ENCODE data around the gene PDE8A. TPM values are rescaled to one million over a fixed set of nuclear protein-coding genes. Genes with fewer than 3 reads are reported as not detected.

Gene PDE8A
- total and polyA plus RNA-seq, 5 experiments from 2014 or later, result 0.90 to 32.3 (median 3.0) TPM

GRCh38 chr15:85031944-85032558 lies 50.4 kb downstream of the PDE8A start:
- ATAC-seq (peak; percentile 41 to 67), DNase-seq (no peak)
- Mint-ChIP-seq H3K27me3 (no peaks in the 10 kb centered on the region), H3K36me3 (no peaks in the 10 kb centered on the region), H3K9me3 (no peaks in the 10 kb centered on the region), H3K27ac (peak overlapping the region in 9 of 10 donors; percentile 30 to 87 (median 77)), H3K4me3 (peak overlapping the region in 8 of 10 donors; percentile 34 to 67 (median 49)), H3K4me1 (peaks cover 32 to 66% (median 53%) of the 10 kb centered on the region in 4 donors)
- POLR2A ChIA-PET, result interaction anchor here (1.7 to 1.8 kb wide), 2 partner anchors 11 to 51 kb away, joined by 4 to 11 read pairs; partner anchors contain the start of gene PDE8A

- H3K27me3 Mint-ChIP-seq, result no peaks in the 10 kb centered on the region
- POLR2A ChIA-PET, result interaction anchor here (1.5 kb wide), 1 partner anchor 9 kb away, joined by 4 read pairs; no protein-coding TSS in a partner anchor
- no peak for ATAC-seq
- no peaks in the 10 kb centered on the region for H3K36me3 Mint-ChIP-seq
- no peaks in the 10 kb centered on the region for H3K9me3 Mint-ChIP-seq
- peak overlapping the region in 4 of 10 donors; percentile 34 to 48 (median 35) for H3K27ac Mint-ChIP-seq
- no peak overlapping the region for H3K4me3 Mint-ChIP-seq
- DNase-seq, result no peak
- peaks cover 33 to 65% (median 49%) of the 10 kb centered on the region in 4 donors for H3K4me1 Mint-ChIP-seq
Measured at GRCh38 chr15:85033148-85033547, 51.5 kb downstream of the PDE8A start.

GRCh38 chr15:85034276-85034675 lies 52.6 kb downstream of the PDE8A start:
- POLR2A ChIA-PET, result no interaction called here
- ATAC-seq (no peak), DNase-seq (no peak)
- peaks cover 31 to 62% (median 45%) of the 10 kb centered on the region in 4 donors for H3K4me1 Mint-ChIP-seq
- no peaks in the 10 kb centered on the region for H3K36me3 Mint-ChIP-seq
- no peaks in the 10 kb centered on the region for H3K9me3 Mint-ChIP-seq
- H3K27me3 Mint-ChIP-seq, result no peaks in the 10 kb centered on the region
- H3K27ac Mint-ChIP-seq, result no peak overlapping the region
- H3K4me3 Mint-ChIP-seq, result no peak overlapping the region

- Mint-ChIP-seq H3K9me3 (no peaks in the 10 kb centered on the region), H3K27ac (peak overlapping the region in 2 of 10 donors; percentile 21 to 36), H3K27me3 (no peaks in the 10 kb centered on the region), H3K4me1 (peaks cover 21 to 46% (median 30%) of the 10 kb centered on the region in 4 donors), H3K36me3 (no peaks in the 10 kb centered on the region), H3K4me3 (no peak overlapping the region)
- no peak for ATAC-seq
- DNase-seq, result no peak
- POLR2A ChIA-PET, result no interaction called here
Measured at GRCh38 chr15:85035980-85036379, 54.3 kb downstream of the PDE8A start.

GRCh38 chr15:85036716-85037115 lies 55.1 kb downstream of the PDE8A start:
- H3K27ac Mint-ChIP-seq, result peak overlapping the region in 2 of 10 donors; percentile 2 to 21
- DNase-seq (no peak), ATAC-seq (no peak)
- H3K36me3 Mint-ChIP-seq, result no peaks in the 10 kb centered on the region
- H3K27me3 Mint-ChIP-seq, result no peaks in the 10 kb centered on the region
- H3K4me3 Mint-ChIP-seq, result no peak overlapping the region
- POLR2A ChIA-PET, result interaction anchor here (0.6 to 0.7 kb wide), 3 partner anchors 12 to 32 kb away, joined by 3 to 4 read pairs (median 3); no protein-coding TSS in a partner anchor
- H3K4me1 Mint-ChIP-seq, result peaks cover 16 to 39% (median 23%) of the 10 kb centered on the region in 4 donors
- no peaks in the 10 kb centered on the region for H3K9me3 Mint-ChIP-seq

GRCh38 chr15:85037641-85038040 lies 56.0 kb downstream of the PDE8A start:
- Mint-ChIP-seq H3K27me3 (no peaks in the 10 kb centered on the region), H3K4me3 (no peak overlapping the region), H3K36me3 (no peaks in the 10 kb centered on the region), H3K4me1 (peaks cover 12 to 31% (median 17%) of the 10 kb centered on the region in 4 donors), H3K9me3 (no peaks in the 10 kb centered on the region), H3K27ac (no peak overlapping the region)
- DNase-seq, result no peak
- ATAC-seq, result no peak
- POLR2A ChIA-PET, result interaction anchor here (0.7 to 0.9 kb wide), 3 partner anchors 16 to 33 kb away, joined by 3 to 4 read pairs (median 4); no protein-coding TSS in a partner anchor

- Mint-ChIP-seq H3K4me1 (peaks cover 11 to 31% (median 13%) of the 10 kb centered on the region in 4 donors), H3K27ac (no peak overlapping the region), H3K36me3 (no peaks in the 10 kb centered on the region), H3K27me3 (no peaks in the 10 kb centered on the region), H3K9me3 (no peaks in the 10 kb centered on the region), H3K4me3 (no peak overlapping the region)
- POLR2A ChIA-PET, result no interaction called here
- DNase-seq (no peak), ATAC-seq (no peak)
Measured at GRCh38 chr15:85041230-85041629, 59.6 kb downstream of the PDE8A start.

GRCh38 chr15:85044251-85044853 lies 62.7 kb downstream of the PDE8A start:
- DNase-seq, result peak in 9 of 10 donors; percentile 18 to 72 (median 28)
- Mint-ChIP-seq H3K4me3 (no peak overlapping the region), H3K27me3 (no peaks in the 10 kb centered on the region), H3K27ac (peak overlapping the region in 9 of 10 donors; percentile 7 to 72 (median 33)), H3K4me1 (peaks cover 9 to 32% (median 19%) of the 10 kb centered on the region in 4 donors), H3K9me3 (no peaks in the 10 kb centered on the region), H3K36me3 (no peaks in the 10 kb centered on the region)
- ATAC-seq, result peak; percentile 49 to 81
- POLR2A ChIA-PET, result interaction anchor here (0.7 kb wide), 1 partner anchor 61 kb away, joined by 4 read pairs; no protein-coding TSS in a partner anchor

GRCh38 chr15:85044894-85045293 lies 63.2 kb downstream of the PDE8A start:
- Mint-ChIP-seq H3K27me3 (no peaks in the 10 kb centered on the region), H3K4me3 (no peak overlapping the region), H3K4me1 (peaks cover 9 to 36% (median 19%) of the 10 kb centered on the region in 4 donors), H3K27ac (peak overlapping the region in 8 of 10 donors; percentile 1 to 51 (median 22)), H3K9me3 (no peaks in the 10 kb centered on the region), H3K36me3 (no peaks in the 10 kb centered on the region)
- POLR2A ChIA-PET, result interaction anchor here (0.7 to 1.0 kb wide), 2 partner anchors 62 to 64 kb away, joined by 3 to 4 read pairs; no protein-coding TSS in a partner anchor
- ATAC-seq, result peak; percentile 27 to 48
- no peak for DNase-seq

GRCh38 chr15:85045615-85046014 lies 64.0 kb downstream of the PDE8A start:
- Mint-ChIP-seq H3K4me1 (peaks cover 13 to 43% (median 20%) of the 10 kb centered on the region in 4 donors), H3K9me3 (no peaks in the 10 kb centered on the region), H3K27ac (peak overlapping the region in 9 of 10 donors; percentile 18 to 80 (median 38)), H3K4me3 (no peak overlapping the region), H3K36me3 (no peaks in the 10 kb centered on the region), H3K27me3 (no peaks in the 10 kb centered on the region)
- no peak for DNase-seq
- POLR2A ChIA-PET, result interaction anchor here (1.0 kb wide), 1 partner anchor 65 kb away, joined by 3 read pairs; no protein-coding TSS in a partner anchor
- ATAC-seq, result no peak

- no peaks in the 10 kb centered on the region for H3K9me3 Mint-ChIP-seq
- no peaks in the 10 kb centered on the region for H3K36me3 Mint-ChIP-seq
- peak overlapping the region in 7 of 10 donors; percentile 12 to 85 (median 71) for H3K27ac Mint-ChIP-seq
- ATAC-seq, result peak; percentile 54 to 95
- H3K27me3 Mint-ChIP-seq, result no peaks in the 10 kb centered on the region
- DNase-seq, result peak in 5 of 10 donors; percentile 2 to 45 (median 31)
- POLR2A ChIA-PET, result no interaction called here
- peaks cover 14 to 55% (median 21%) of the 10 kb centered on the region in 4 donors for H3K4me1 Mint-ChIP-seq
- peak overlapping the region in 2 of 10 donors; percentile 13 to 23 for H3K4me3 Mint-ChIP-seq
Measured at GRCh38 chr15:85047271-85047948, 65.8 kb downstream of the PDE8A start.

GRCh38 chr15:85048430-85048829 lies 66.8 kb downstream of the PDE8A start:
- POLR2A ChIA-PET, result no interaction called here
- H3K27ac Mint-ChIP-seq, result peak overlapping the region in 4 of 10 donors; percentile 34 to 71 (median 59)
- peaks cover 17 to 61% (median 21%) of the 10 kb centered on the region in 4 donors for H3K4me1 Mint-ChIP-seq
- H3K4me3 Mint-ChIP-seq, result no peak overlapping the region
- no peaks in the 10 kb centered on the region for H3K36me3 Mint-ChIP-seq
- DNase-seq (no peak), ATAC-seq (no peak)
- H3K9me3 Mint-ChIP-seq, result no peaks in the 10 kb centered on the region
- H3K27me3 Mint-ChIP-seq, result no peaks in the 10 kb centered on the region

Data from naive thymus-derived CD8-positive, alpha-beta T cell (primary cell).